NCI-H446 treated with DMSO at 0.1 percent for 48 hours (cell line): ENCODE data around the gene GATA2.

Source experiments
- DNase-seq: peaks from one replicate; lab custom pipeline; 2025; lab: John Stamatoyannopoulos, UW

Gene GATA2

DNA sequence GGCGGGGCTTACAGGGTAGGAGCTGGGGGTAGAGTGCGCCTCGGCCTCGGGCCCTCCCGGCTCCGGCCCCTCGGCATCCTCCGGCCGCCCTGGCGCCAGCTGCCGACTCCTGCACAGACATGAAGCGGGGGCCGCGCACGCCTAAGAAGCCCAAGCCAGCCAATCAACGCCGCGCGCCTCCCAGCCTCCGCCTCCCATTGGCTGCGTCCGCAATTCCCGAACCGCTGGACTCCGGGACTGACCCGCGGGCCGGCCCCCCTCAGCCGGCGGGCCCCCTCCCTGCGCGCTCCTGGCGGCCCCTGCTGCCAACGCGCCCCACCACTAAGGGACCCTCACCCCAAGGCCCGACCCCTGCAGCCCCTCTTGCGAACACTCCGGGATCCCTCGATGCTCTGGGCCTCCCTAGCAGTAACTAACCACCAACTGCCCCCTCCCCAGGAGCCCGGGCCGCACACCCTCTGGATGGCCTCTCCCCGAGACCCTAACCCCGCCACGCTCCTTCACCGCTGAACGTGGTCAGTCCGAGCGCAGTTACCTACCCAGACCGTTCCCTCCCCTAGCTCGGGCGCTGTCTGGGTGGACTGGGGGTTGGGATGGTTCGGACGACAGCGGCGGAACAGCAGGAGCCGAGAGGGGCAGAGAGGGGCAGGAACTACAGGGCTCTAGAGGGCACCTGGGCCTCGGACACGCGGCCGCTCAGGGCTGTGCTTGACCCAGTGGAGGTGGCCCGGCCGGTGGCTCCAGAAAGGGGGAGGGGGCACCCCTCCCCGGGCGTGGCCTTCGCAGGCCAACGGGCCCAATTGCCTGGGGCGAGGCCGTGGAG is 5.0 kb downstream of the GATA2 start:
- peak; percentile 61 for DNase-seq

GRCh38 chr3:128487538-128487812 is 5.5 kb downstream of the GATA2 start:
- no peak for DNase-seq

- no peak for DNase-seq
Measured at GRCh38 chr3:128486681-128487537, 6.1 kb downstream of the GATA2 start.

- no peak for DNase-seq
Measured at GRCh38 chr3:128486205-128486628, 6.8 kb downstream of the GATA2 start.

DNA sequence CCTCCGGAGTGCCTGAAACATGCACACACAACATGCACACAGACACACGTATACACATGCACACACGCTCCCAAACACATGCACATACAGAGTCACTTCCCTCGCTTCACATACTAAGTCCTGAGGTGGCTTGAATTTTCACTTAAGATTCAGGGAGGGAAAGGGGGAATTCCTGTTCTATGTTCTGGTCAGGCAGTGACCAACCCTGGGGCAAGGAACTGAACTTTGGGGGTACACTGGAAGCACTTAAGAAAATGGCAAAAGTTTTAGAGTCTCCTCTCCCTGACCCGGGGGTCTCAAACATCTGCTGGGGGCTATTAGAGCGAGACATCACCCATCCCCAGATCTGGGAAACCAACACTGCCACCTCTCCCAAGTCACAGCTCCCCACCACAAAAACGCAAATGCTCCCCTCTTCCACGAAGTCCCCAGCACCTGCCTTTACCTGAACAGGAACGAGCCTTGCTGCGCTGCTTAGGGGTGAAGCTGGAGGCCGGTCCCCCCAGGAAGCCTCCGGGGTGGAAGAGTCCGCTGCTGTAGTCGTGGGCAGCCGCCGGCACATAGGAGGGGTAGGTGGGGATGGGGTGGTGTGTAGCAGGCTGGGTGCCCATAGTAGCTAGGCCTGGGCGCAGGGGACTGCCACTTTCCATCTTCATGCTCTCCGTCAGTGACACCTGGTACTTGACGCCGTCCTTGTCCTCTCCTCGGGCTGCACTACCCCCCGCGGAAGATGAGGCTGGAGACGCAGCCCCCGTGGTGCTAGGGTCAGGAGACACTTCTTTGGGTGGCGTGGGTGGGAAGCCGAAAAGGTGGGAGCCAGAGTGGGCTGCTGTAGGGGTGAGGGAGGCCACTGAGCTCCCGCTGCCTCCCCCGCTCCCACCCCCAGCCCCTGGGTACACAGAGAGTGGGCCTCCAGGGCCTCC is 7.5 kb downstream of the GATA2 start:
- DNase-seq, result no peak

- DNase-seq, result no peak
Measured at GRCh38 chr3:128484404-128485281, 8.4 kb downstream of the GATA2 start.

DNA sequence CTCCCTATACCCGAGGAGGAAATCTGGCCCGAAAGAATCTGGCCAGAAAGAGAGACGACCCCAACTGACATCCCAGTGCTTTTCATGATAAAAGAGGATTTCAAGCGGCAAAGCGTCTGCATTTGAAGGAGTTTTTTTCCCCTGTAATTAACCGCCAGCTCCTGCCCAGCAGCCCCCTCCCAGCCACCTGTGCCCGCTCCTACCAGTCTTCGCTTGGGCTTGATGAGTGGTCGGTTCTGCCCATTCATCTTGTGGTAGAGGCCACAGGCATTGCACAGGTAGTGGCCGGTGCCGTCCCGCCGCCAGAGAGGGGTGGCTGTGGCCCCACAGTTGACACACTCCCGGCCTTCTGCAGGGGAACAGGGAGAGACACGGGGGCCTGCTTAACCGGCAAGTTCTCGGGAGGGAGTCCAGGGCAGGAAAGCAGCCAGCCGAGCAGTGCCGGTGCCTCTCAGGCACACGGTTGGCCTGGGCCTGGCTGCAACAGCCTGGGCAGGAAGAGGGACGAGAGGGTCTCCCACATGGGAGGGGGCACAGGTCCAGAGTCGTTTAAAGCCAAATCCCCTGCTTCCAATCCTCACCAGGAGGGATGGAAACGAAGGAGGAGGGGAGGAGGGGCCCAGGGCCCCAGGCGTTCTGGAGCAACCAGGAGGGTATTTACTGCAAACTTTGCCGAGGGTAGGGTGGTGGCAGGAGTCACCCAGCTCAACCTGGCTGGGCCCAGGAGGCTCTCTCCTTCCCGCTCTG is 9.2 kb downstream of the GATA2 start:
- no peak for DNase-seq

DNA sequence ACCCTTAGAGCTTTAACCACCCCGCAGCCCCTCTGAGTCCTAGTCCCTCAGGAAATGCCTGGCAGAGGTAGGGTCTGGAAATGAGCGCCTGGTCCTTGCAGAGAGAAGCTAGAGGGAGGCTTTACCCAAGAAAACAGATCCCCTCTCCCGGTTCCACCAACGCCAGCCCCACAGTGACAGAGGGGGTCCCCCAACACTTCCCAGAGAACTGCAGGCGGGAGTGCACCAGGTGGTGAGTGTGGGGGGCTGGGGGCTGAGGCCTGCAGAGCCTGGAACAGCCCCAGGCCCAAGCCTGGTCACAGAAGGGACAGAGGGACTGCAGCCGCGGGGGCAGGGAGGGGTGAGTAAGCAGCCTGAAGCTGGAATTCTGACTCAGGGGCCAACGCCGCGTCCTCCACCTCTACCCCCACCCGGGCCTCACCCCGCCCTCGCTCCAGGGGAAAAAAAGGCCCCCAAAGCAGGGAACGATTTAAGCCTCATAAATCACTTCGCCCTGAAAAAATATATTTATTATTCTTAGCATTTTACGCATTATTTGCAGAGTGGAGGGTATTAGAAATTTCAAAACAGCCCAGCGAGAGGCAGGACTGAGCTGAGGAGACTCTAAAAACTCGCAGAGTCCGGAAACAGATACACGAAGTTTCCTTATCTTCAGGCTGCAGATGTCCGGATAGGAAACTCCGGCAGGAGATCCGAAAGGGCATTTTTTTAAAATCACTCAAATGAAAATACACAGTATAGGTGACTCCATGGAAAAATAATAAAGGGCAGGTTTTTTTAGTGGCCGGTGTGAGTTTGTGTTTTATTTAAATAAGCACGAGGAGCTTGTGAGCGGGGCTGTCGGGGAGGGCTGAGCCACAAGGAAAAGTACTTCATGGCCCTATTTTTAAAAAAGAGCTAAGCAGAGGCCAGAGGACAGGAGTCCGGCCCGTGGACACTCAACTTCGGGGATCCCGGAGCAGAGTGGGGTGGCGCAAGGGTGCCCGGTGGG is 10.0 kb downstream of the GATA2 start:
- no peak for DNase-seq

DNA sequence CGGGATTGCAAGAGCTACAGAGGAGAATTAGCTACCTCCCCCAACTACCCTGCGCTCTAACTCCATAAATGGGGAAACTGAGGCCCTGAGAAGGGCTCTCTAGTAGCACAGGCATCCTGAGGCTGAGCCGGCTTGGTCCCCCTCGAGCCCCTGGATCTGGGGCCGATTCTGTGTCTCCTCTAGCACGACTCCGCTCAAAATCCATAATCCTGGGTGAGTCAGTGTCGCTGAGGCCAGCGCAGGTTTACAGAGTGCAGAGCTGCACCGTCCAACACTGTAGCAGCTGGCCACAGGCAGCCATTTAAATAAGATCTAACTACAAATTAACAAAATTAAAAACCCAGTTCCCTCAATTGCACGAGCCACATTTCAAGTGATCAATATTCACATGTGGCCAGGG is 10.8 kb downstream of the GATA2 start:
- DNase-seq, result no peak

GRCh38 chr3:128481438-128481942 is 11.5 kb downstream of the GATA2 start:
- DNase-seq, result no peak

- DNase-seq, result no peak
Measured at GRCh38 chr3:128480717-128481437, 12.1 kb downstream of the GATA2 start.

DNA sequence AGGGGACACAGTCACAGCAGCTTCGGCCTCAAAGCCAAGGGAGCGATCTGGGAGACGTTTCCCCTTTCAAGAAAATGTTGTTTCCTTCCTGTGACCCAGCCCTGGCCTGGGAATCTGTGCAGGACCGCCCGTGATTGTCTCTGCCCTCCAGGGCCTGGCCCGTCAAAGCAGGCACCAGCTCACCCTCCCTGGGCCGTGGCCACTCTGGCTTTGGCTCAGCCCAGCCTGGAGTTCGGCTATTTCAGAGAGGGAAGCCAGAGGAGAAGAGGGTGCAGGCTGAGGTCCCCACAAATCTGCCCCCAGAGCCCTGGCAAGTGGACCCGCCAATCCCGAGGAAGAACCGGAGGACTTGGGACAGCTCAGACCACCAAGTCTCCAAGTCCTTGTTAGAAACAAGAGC is 12.7 kb downstream of the GATA2 start:
- DNase-seq, result no peak

- DNase-seq, result no peak
Measured at GRCh38 chr3:128479558-128480086, 13.4 kb downstream of the GATA2 start.

GRCh38 chr3:128478576-128479506 is 14.2 kb downstream of the GATA2 start:
- DNase-seq, result no peak

- no peak for DNase-seq
Measured at GRCh38 chr3:128476659-128477058, 16.3 kb downstream of the GATA2 start.

- no peak for DNase-seq
Measured at GRCh38 chr3:128475355-128475754, 17.6 kb downstream of the GATA2 start.

DNA sequence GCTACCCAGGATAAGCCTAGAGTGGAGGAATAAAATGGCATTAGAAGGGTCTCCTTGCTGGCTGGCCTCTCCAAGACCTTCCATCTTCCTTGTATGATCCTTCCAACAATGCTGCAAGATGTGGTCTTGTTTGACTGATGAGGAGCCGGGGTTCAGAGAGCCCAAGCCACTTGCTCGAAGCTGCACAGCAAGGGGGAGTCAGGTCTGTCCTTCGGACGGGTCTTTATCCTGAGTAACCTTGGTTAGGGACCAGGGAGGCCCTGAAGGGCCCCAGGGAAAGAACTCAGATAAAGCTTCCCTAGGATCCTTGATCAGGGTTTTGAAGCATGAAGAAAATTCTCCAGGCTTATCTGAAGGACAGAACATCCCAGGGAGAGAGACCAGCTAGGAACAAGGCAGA is 19.3 kb downstream of the GATA2 start:
- DNase-seq, result no peak
